ENCODE measurements around the gene LBHD1. TPM values are rescaled to one million over a fixed set of nuclear protein-coding genes. Genes with fewer than 3 reads are reported as not detected.

The LBHD1 gene
- polyA plus RNA-seq, 1 experiment = 3.2 TPM

DNA sequence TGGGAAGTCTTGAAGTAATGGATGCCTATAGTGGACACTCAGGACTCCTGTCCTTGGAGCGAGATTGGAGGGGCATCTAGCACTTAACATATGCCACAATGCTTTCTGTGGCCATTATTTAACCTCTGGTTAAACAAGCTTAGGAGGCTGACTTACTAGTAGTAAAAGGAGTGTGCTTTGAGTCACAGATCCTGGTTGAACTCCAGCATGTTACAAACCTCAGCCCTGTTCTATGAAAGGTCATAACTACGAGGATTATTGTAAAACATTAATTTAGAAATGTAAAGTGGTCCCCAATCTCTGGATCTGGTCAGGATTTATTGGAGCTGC lies 1.1 kb upstream of the LBHD1 start:
- H3K27me3 ChIP-seq (ENCODE audit: control insufficient read depth, insufficient read depth, low read length) = no peaks in the 10 kb centered on the region
- no peak for DNase-seq (ENCODE audit: low read depth, low spot score)
- ChIA-PET CTCF (interaction anchor here (1.8 kb wide), 1 partner anchor 21 kb away, joined by 5 read pairs; no protein-coding TSS in a partner anchor), POLR2A (interaction anchor here (1.3 to 5.6 kb wide), 3 partner anchors 8 to 20 kb away, joined by 3 to 50 read pairs (median 13); partner anchors contain the start of genes C11orf98, CSKMT, INTS5 and LRRN4CL)
- no peak overlapping the region for H3K4me3 ChIP-seq (ENCODE audit: low read depth, low read length)
- TF ChIP-seq, protein P1, sequence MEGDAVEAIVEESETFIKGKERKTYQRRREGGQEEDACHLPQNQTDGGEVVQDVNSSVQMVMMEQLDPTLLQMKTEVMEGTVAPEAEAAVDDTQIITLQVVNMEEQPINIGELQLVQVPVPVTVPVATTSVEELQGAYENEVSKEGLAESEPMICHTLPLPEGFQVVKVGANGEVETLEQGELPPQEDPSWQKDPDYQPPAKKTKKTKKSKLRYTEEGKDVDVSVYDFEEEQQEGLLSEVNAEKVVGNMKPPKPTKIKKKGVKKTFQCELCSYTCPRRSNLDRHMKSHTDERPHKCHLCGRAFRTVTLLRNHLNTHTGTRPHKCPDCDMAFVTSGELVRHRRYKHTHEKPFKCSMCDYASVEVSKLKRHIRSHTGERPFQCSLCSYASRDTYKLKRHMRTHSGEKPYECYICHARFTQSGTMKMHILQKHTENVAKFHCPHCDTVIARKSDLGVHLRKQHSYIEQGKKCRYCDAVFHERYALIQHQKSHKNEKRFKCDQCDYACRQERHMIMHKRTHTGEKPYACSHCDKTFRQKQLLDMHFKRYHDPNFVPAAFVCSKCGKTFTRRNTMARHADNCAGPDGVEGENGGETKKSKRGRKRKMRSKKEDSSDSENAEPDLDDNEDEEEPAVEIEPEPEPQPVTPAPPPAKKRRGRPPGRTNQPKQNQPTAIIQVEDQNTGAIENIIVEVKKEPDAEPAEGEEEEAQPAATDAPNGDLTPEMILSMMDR (IDR thresholded peaks at IDR 0.05; ENCODE audit: low read depth, low read length) = no peak
- H3K9me3 ChIP-seq (ENCODE audit: control insufficient read depth, insufficient read depth, low read length) = no peaks in the 10 kb centered on the region; the same call in 1 of the 2 replicates
- no peak overlapping the region for H3K27ac ChIP-seq (ENCODE audit: low read depth, low read length)

DNA sequence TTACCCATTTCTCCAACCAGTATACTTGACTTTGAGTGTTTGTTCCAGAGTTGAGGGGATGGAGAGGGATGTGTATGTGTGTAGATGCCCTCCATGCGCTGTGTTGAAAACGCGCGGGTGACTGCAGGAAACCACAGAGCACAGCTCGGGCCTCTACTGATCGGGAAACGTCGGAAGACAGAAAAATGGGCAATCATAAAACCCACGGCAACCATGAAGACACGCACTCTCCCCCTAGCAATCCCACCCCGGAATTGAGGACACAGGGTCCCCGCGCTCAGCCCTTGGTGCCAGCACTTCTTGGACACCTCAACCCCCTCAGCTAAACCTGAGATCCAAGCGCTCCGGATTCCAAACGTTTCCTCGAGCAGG lies 845 bp downstream of the LBHD1 start:
- DNase-seq (ENCODE audit: low read depth, low spot score) = no peak
- CTCF ChIA-PET = interaction anchor here (1.5 to 2.1 kb wide), 2 partner anchors 9 to 277 kb away, joined by 3 to 13 read pairs; no protein-coding TSS in a partner anchor
- Histone ChIP-seq H3K9me3 (ENCODE audit: control insufficient read depth, insufficient read depth, low read length) (no peaks in the 10 kb centered on the region; the same call in 1 of the 2 replicates), H3K27me3 (ENCODE audit: control insufficient read depth, insufficient read depth, low read length) (no peaks in the 10 kb centered on the region), H3K4me3 (ENCODE audit: low read depth, low read length) (peak overlapping the region; percentile 84), H3K27ac (ENCODE audit: low read depth, low read length) (peak overlapping the region; percentile 81)
- POLR2A ChIA-PET = interaction anchor here (0.6 to 2.2 kb wide), 17 partner anchors 10 to 170 kb away, joined by 3 to 17 read pairs (median 5); partner anchors contain the start of genes B3GAT3, EEF1G, HNRNPUL2 and INTS5
- TF ChIP-seq, protein P1 (IDR thresholded peaks at IDR 0.05; ENCODE audit: low read depth, low read length) = no peak

DNA sequence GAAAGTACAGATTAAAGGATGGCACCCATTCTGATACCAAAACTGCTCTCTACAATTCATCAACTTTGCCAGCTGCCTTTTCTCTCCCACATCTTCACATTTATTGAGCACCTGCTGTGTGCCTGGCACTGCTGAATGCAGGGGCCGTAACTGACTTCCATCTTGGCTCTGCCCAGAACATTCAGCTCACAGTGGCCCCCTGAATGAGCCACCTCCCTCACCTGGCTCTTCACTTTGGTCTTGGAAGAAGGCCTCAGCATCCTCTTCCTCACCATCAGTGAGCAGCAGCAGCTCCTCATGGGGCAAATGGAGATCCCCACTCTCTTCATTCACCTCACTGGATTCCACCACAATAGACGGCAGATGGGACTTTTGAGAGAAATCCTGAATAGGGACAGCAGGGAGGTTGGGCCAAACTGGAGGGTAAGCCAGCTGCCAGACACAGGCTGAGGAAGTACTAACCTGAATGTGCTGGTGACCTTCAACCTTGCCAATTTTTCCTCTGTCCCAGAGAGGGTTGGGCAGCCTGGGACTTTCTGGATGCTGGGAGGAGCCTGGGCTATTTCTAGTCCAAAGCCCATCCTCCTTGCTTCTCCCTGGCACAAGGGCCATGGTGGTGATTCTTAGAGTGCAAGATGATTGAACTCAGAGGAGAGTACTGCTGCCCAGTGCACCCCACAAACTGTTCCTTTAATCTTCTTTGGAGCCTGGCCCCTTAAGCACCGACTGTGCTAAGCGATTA lies 2.5 kb downstream of the LBHD1 start:
- H3K27ac ChIP-seq (ENCODE audit: low read depth, low read length) = peak overlapping the region; percentile 39
- DNase-seq (ENCODE audit: low read depth, low spot score) = no peak
- POLR2A ChIA-PET = interaction anchor here (0.7 to 1.8 kb wide), 5 partner anchors 10 to 1040 kb away, joined by 4 to 7 read pairs (median 5); partner anchors contain the start of genes EEF1G, GANAB, UBXN1 and ZBTB3
- CTCF ChIA-PET = interaction anchor here (0.6 to 1.5 kb wide), 3 partner anchors 12 to 275 kb away, joined by 3 to 5 read pairs (median 3); no protein-coding TSS in a partner anchor
- TF ChIP-seq, protein P1 (IDR thresholded peaks at IDR 0.05; ENCODE audit: low read depth, low read length) = no peak
- peaks cover 3% of the 10 kb centered on the region; the same call in 1 of the 2 replicates for H3K9me3 ChIP-seq (ENCODE audit: control insufficient read depth, insufficient read depth, low read length)
- H3K27me3 ChIP-seq (ENCODE audit: control insufficient read depth, insufficient read depth, low read length) = no peaks in the 10 kb centered on the region
- no peak overlapping the region for H3K4me3 ChIP-seq (ENCODE audit: low read depth, low read length)

DNA sequence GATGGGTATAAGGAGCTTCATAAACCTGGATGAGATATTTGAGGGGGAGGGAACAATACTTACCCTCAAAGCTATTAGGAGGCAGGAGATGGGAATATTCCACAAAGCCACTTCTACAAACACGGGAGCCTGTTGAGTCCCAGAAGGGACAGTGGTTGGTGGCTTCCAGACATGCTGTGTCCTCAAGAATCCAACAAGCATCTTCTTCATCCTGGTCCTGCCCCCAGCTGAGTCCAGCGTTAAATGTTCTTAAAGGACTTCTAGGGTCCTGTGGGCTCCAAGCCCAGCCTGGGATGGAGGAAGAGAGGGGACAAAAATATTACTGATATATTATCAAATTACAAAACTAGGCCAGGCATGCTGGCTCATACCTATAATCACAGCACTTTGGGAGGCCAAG lies 4.6 kb downstream of the LBHD1 start:
- Histone ChIP-seq H3K27me3 (ENCODE audit: control insufficient read depth, insufficient read depth, low read length) (no peaks in the 10 kb centered on the region), H3K4me3 (ENCODE audit: low read depth, low read length) (no peak overlapping the region), H3K9me3 (ENCODE audit: control insufficient read depth, insufficient read depth, low read length) (peaks cover 4% of the 10 kb centered on the region; the same call in 1 of the 2 replicates), H3K27ac (ENCODE audit: low read depth, low read length) (no peak overlapping the region)
- ChIA-PET CTCF (interaction anchor here (1.2 to 2.3 kb wide), 3 partner anchors 13 to 75 kb away, joined by 3 to 11 read pairs (median 5); no protein-coding TSS in a partner anchor), POLR2A (interaction anchor here (0.6 to 4.2 kb wide), 9 partner anchors 12 to 174 kb away, joined by 3 to 150 read pairs (median 3); partner anchors contain the start of genes B3GAT3, HNRNPUL2, INTS5 and LRRN4CL)
- TF ChIP-seq, protein P1 (IDR thresholded peaks at IDR 0.05; ENCODE audit: low read depth, low read length) = no peak
- DNase-seq (ENCODE audit: low read depth, low spot score) = no peak
